HepG2 (cell line): ENCODE measurements around the gene HSP90AB1. TPM values are rescaled to one million over a fixed set of nuclear protein-coding genes. Genes with fewer than 3 reads are reported as not detected.

Experiments
- DNMT3B ChIP-seq: conservative IDR thresholded peaks from 2 replicates; pipeline ENCODE4 v1.6.1; 2016; ENCODE audit warnings: missing biosample characterization, control low read depth
- FOSL1 ChIP-seq: sonication (generic); formaldehyde crosslinking; IDR thresholded peaks from 2 replicates; pipeline ENCODE4 v1.9.0; 2021; ENCODE audit warnings: missing genetic modification reagents, borderline replicate concordance
- GABPA ChIP-seq, 2 experiments: IDR thresholded peaks; 2 replicates each; pipeline ENCODE4 v1.6.1; 2011 to 2016; ENCODE audit warnings: low read depth in 2 of 2, low read length in 1 of 2, missing biosample characterization in 1 of 2, missing genetic modification characterization in 1 of 2
- KLF15 ChIP-seq: sonication (generic); formaldehyde crosslinking; IDR thresholded peaks from 2 replicates; pipeline ENCODE4 v1.8.1; 2023; ENCODE audit warnings: borderline replicate concordance, mild to moderate bottlenecking, inconsistent platforms, missing genetic modification reagents, mixed read lengths
- KLF16 ChIP-seq, 2 experiments: sonication (generic) in 1 of 2; formaldehyde crosslinking in 1 of 2; IDR thresholded peaks; 2 replicates each; pipeline versions ENCODE4 v1.6.1 to v1.8.0; 2016 to 2023; ENCODE audit warnings: missing genetic modification reagents in 2 of 2, missing compliant biosample characterization in 1 of 2
- NR2F2 ChIP-seq: IDR thresholded peaks from 2 replicates; pipeline ENCODE4 v1.6.1; 2012; ENCODE audit warnings: low read depth, inconsistent platforms, borderline replicate concordance
- POLR2A ChIP-seq, 2 experiments: IDR thresholded peaks; 2 replicates each; pipeline ENCODE4 v1.6.1; 2011; ENCODE audit warnings: low read depth in 2 of 2, low read length in 2 of 2, mild to moderate bottlenecking in 1 of 2, moderate library complexity in 1 of 2; ENCODE audit not compliant: insufficient read depth in 1 of 2
- PRDM15 ChIP-seq: sonication (generic); formaldehyde crosslinking; IDR thresholded peaks from 2 replicates; pipeline ENCODE4 v1.4.0; 2020; ENCODE audit warnings: missing genetic modification reagents
- SP4 ChIP-seq: sonication (generic); formaldehyde crosslinking; IDR thresholded peaks from 2 replicates; pipeline ENCODE4 v1.8.1; 2023; ENCODE audit warnings: mild to moderate bottlenecking, missing genetic modification reagents
- TAF15 ChIP-seq: fragments of 200-400 bp; formaldehyde crosslinking; IDR thresholded peaks from one replicate; pipeline ENCODE4 v1.6.1; 2018; ENCODE audit warnings: mild to moderate bottlenecking, low read depth, low read length; ENCODE audit not compliant: poor library complexity, severe bottlenecking
- YEATS4 ChIP-seq: sonication (generic); formaldehyde crosslinking; IDR thresholded peaks from 2 replicates; pipeline ENCODE4 v1.4.0; 2020; ENCODE audit warnings: missing genetic modification reagents, borderline replicate concordance
- ZBTB37 ChIP-seq: sonication (generic); formaldehyde crosslinking; IDR thresholded peaks from 2 replicates; pipeline ENCODE4 v1.4.0; 2020; ENCODE audit warnings: mild to moderate bottlenecking, missing genetic modification reagents
- ZEB1 ChIP-seq: IDR thresholded peaks from 2 replicates; pipeline ENCODE4 v1.6.1; 2012; ENCODE audit warnings: mild to moderate bottlenecking, low read depth, inconsistent platforms; ENCODE audit not compliant: insufficient replicate concordance
- ZNF263 ChIP-seq: sonication (generic); formaldehyde crosslinking; IDR thresholded peaks from 2 replicates; pipeline ENCODE4 v1.4.0; 2020; ENCODE audit warnings: missing genetic modification reagents
- ZNF264 ChIP-seq: sonication (generic); formaldehyde crosslinking; IDR thresholded peaks from 2 replicates; pipeline ENCODE4 v1.4.0; 2020; ENCODE audit warnings: missing genetic modification reagents
- ZNF335 ChIP-seq: sonication (generic); formaldehyde crosslinking; IDR thresholded peaks from 2 replicates; pipeline ENCODE4 v1.4.0; 2020; ENCODE audit warnings: missing genetic modification reagents
- ZNF337 ChIP-seq: sonication (generic); formaldehyde crosslinking; IDR thresholded peaks from 2 replicates; pipeline ENCODE4 v1.5.1; 2020; ENCODE audit warnings: missing genetic modification reagents, low read depth, mild to moderate bottlenecking, borderline replicate concordance
- ZNF431 ChIP-seq: sonication (generic); formaldehyde crosslinking; IDR thresholded peaks from 2 replicates; pipeline ENCODE4 v1.9.0; 2022; ENCODE audit warnings: missing genetic modification reagents, low read depth, mild to moderate bottlenecking, borderline replicate concordance
- ZNF766 ChIP-seq: sonication (generic); formaldehyde crosslinking; IDR thresholded peaks from 2 replicates; pipeline ENCODE4 v1.5.0; 2020; ENCODE audit warnings: missing genetic modification reagents, borderline replicate concordance
- polyA plus RNA-seq, 8 experiments: library from polyadenylated mRNA; depleted of rRNA in 3 of 8; stranded (reverse) in 7 of 8; unstranded in 1 of 8; fragments of >200 nt; fragmentation: Illumina TruSeq in 4 of 8; extraction: Trizol in 4 of 8; gene quantifications; 2 replicates each; pipeline versions ENCODE4 v1.2.1 to v1.2.3, GENCODE V29; 2011 to 2016; ENCODE audit warnings: low read depth in 4 of 8, missing spikeins in 1 of 8, mixed read lengths in 1 of 8; ENCODE audit not compliant: insufficient read depth in 1 of 8
- total RNA-seq, 5 experiments: library from RNA; depleted of rRNA; stranded (reverse); fragments of >200 nt; fragmentation: Illumina TruSeq; extraction: Trizol; gene quantifications; 2 replicates each; pipeline ENCODE4 v1.2.3, GENCODE V29; 2016; ENCODE audit warnings: low read depth in 1 of 5
- TF ChIP-seq, protein P1 (sequence below): sonication (generic); formaldehyde crosslinking; IDR thresholded peaks from 2 replicates; pipeline ENCODE4 v1.4.0; 2020; ENCODE audit warnings: missing genetic modification reagents, borderline replicate concordance
- TF ChIP-seq, protein P2 (sequence below): sonication (generic); formaldehyde crosslinking; IDR thresholded peaks from 2 replicates; pipeline ENCODE4 v1.4.0; 2020; ENCODE audit warnings: missing genetic modification reagents

Gene HSP90AB1
- total and polyA plus RNA-seq, 2 of the 13 experiments (the other 11 are each of a cell fraction or from before 2014, with no cell fraction given), result 1,325 to 1,472 TPM

GRCh38 chr6:44256775-44257024 is 9.8 kb downstream of the HSP90AB1 start (continued):
- TF ChIP-seq PRDM15 (CRISPR knock-in tag), result peak; percentile 56; the same call in 1 of the 2 replicates
- TF ChIP-seq DNMT3B (CRISPR knock-in tag), result no peak
- TF ChIP-seq ZNF337, result peak; percentile 71; the same call in 1 of the 2 replicates
- no peak for TF ChIP-seq TAF15
- TF ChIP-seq SP4 (CRISPR knock-in tag), result peak; percentile 46; the same call in 1 of the 2 replicates
- peak; percentile 67; the same call in 1 of the 2 replicates for TF ChIP-seq ZNF264 (CRISPR knock-in tag)
- TF ChIP-seq, protein P1, sequence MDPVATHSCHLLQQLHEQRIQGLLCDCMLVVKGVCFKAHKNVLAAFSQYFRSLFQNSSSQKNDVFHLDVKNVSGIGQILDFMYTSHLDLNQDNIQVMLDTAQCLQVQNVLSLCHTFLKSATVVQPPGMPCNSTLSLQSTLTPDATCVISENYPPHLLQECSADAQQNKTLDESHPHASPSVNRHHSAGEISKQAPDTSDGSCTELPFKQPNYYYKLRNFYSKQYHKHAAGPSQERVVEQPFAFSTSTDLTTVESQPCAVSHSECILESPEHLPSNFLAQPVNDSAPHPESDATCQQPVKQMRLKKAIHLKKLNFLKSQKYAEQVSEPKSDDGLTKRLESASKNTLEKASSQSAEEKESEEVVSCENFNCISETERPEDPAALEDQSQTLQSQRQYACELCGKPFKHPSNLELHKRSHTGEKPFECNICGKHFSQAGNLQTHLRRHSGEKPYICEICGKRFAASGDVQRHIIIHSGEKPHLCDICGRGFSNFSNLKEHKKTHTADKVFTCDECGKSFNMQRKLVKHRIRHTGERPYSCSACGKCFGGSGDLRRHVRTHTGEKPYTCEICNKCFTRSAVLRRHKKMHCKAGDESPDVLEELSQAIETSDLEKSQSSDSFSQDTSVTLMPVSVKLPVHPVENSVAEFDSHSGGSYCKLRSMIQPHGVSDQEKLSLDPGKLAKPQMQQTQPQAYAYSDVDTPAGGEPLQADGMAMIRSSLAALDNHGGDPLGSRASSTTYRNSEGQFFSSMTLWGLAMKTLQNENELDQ (CRISPR knock-in tag), result no peak
- peak; percentile 70; the same call in 1 of the 2 replicates for TF ChIP-seq ZNF766 (CRISPR knock-in tag)
- no peak for TF ChIP-seq FOSL1
- TF ChIP-seq, protein P2, sequence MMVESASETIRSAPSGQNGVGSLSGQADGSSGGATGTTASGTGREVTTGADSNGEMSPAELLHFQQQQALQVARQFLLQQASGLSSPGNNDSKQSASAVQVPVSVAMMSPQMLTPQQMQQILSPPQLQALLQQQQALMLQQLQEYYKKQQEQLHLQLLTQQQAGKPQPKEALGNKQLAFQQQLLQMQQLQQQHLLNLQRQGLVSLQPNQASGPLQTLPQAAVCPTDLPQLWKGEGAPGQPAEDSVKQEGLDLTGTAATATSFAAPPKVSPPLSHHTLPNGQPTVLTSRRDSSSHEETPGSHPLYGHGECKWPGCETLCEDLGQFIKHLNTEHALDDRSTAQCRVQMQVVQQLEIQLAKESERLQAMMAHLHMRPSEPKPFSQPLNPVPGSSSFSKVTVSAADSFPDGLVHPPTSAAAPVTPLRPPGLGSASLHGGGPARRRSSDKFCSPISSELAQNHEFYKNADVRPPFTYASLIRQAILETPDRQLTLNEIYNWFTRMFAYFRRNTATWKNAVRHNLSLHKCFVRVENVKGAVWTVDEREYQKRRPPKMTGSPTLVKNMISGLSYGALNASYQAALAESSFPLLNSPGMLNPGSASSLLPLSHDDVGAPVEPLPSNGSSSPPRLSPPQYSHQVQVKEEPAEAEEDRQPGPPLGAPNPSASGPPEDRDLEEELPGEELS (CRISPR knock-in tag), result peak; percentile 77; the same call in 1 of the 2 replicates
- TF ChIP-seq KLF16 (CRISPR knock-in tag; IDR thresholded peaks at IDR 0.05), result peak; percentile 81 to 93; a peak in 2 of 4 replicates
- TF ChIP-seq ZNF263 (CRISPR knock-in tag), result peak; percentile 79
- TF ChIP-seq KLF15 (CRISPR knock-in tag), result no peak; the same call in 1 of the 2 replicates
- TF ChIP-seq ZEB1, result no peak
- no peak for TF ChIP-seq ZNF335
- no peak for TF ChIP-seq YEATS4
- no peak for TF ChIP-seq NR2F2
- TF ChIP-seq ZBTB37 (CRISPR knock-in tag), result peak; percentile 65; the same call in 1 of the 2 replicates
- TF ChIP-seq ZNF431 (CRISPR knock-in tag), result no peak
- no peak for TF ChIP-seq GABPA (IDR thresholded peaks at IDR 0.05; ENCODE audit: low read depth, low read length)
- no peak for TF ChIP-seq GABPA (CRISPR knock-in tag; IDR thresholded peaks at IDR 0.05; ENCODE audit: low read depth)
- no peak for TF ChIP-seq POLR2A (IDR thresholded peaks at IDR 0.05; ENCODE audit: insufficient read depth in 1 of 2, low read depth in 2 of 2, low read length in 2 of 2)
